Measurements from ENCODE around the gene GTPBP4.

GTPBP4 gene

DNA sequence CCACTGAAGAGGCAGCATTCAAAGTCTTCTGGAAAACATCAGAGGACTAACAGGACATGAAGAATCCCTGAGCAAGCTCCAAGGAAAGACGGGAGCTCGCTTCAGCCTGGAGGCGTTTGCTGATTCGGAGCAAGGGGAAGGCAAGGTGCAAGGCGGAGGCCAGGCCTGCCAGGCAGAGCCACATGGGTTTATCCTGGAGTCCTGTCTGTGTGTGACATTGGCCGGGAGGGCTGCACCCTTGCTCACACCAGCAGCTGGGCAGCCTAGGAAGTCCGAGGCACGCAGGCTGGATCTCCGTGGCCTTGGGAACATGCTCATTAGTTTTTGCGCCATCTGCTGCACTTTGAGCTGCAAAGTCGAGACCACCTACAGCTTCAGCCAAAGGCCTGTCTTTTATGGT lies 34.4 kb upstream of the GTPBP4 start:
- Histone ChIP-seq H3K4me3 (ENCODE audit: low read depth, low read length, poor library complexity, severe bottlenecking) (no peak overlapping the region), H3K9me3 (ENCODE audit: low read length) (no peaks in the 10 kb centered on the region), H3K9me2 (ENCODE audit: low read depth, low read length) (no peaks in the 10 kb centered on the region), H2AFZ (ENCODE audit: low read length) (no peak overlapping the region), H4K20me1 (ENCODE audit: insufficient read depth, low read length) (no peaks in the 10 kb centered on the region), H3F3A (ENCODE audit: insufficient read depth, low read length) (no peaks in the 10 kb centered on the region), H3K4me2 (ENCODE audit: low read length) (no peak overlapping the region), H3K79me2 (ENCODE audit: insufficient read depth, low read length) (no peaks in the 10 kb centered on the region), H3K36me3 (ENCODE audit: insufficient read depth, low read length) (no peaks in the 10 kb centered on the region), H3K9ac (ENCODE audit: low read length) (no peak overlapping the region), H3K27ac (ENCODE audit: low read depth, low read length, poor library complexity, severe bottlenecking) (no peak overlapping the region), H3K27me3 (ENCODE audit: insufficient read depth, low read length) (no peaks in the 10 kb centered on the region), H3K4me1 (ENCODE audit: insufficient read depth, low read length, severe bottlenecking) (peaks cover 8% of the 10 kb centered on the region)
- no peak for TF ChIP-seq EZH2 (IDR thresholded peaks at IDR 0.05; ENCODE audit: borderline replicate concordance, low read length)
- TF ChIP-seq, protein P1, sequence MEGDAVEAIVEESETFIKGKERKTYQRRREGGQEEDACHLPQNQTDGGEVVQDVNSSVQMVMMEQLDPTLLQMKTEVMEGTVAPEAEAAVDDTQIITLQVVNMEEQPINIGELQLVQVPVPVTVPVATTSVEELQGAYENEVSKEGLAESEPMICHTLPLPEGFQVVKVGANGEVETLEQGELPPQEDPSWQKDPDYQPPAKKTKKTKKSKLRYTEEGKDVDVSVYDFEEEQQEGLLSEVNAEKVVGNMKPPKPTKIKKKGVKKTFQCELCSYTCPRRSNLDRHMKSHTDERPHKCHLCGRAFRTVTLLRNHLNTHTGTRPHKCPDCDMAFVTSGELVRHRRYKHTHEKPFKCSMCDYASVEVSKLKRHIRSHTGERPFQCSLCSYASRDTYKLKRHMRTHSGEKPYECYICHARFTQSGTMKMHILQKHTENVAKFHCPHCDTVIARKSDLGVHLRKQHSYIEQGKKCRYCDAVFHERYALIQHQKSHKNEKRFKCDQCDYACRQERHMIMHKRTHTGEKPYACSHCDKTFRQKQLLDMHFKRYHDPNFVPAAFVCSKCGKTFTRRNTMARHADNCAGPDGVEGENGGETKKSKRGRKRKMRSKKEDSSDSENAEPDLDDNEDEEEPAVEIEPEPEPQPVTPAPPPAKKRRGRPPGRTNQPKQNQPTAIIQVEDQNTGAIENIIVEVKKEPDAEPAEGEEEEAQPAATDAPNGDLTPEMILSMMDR (IDR thresholded peaks at IDR 0.05; ENCODE audit: low read length): no peak

GRCh38 chr10:954396-954795 lies 33.8 kb upstream of the GTPBP4 start:
- H3K79me2 ChIP-seq (ENCODE audit: insufficient read depth, low read length): no peaks in the 10 kb centered on the region
- peaks cover 7% of the 10 kb centered on the region for H3K4me1 ChIP-seq (ENCODE audit: insufficient read depth, low read length, severe bottlenecking)
- no peaks in the 10 kb centered on the region for H3K36me3 ChIP-seq (ENCODE audit: insufficient read depth, low read length)
- no peak overlapping the region for H3K27ac ChIP-seq (ENCODE audit: low read depth, low read length, poor library complexity, severe bottlenecking)
- no peak overlapping the region for H3K4me3 ChIP-seq (ENCODE audit: low read depth, low read length, poor library complexity, severe bottlenecking)
- H3K9ac ChIP-seq (ENCODE audit: low read length): no peak overlapping the region
- no peak overlapping the region for H3K4me2 ChIP-seq (ENCODE audit: low read length)
- H3K27me3 ChIP-seq (ENCODE audit: insufficient read depth, low read length): no peaks in the 10 kb centered on the region
- no peak for TF ChIP-seq EZH2 (IDR thresholded peaks at IDR 0.05; ENCODE audit: borderline replicate concordance, low read length)
- TF ChIP-seq, protein P1 (IDR thresholded peaks at IDR 0.05; ENCODE audit: low read length): no peak
- H2AFZ ChIP-seq (ENCODE audit: low read length): no peak overlapping the region
- no peaks in the 10 kb centered on the region for H3K9me2 ChIP-seq (ENCODE audit: low read depth, low read length)
- no peaks in the 10 kb centered on the region for H3K9me3 ChIP-seq (ENCODE audit: low read length)
- no peaks in the 10 kb centered on the region for H3F3A ChIP-seq (ENCODE audit: insufficient read depth, low read length)
- no peaks in the 10 kb centered on the region for H4K20me1 ChIP-seq (ENCODE audit: insufficient read depth, low read length)

GRCh38 chr10:955127-955819 lies 33.0 kb upstream of the GTPBP4 start:
- Histone ChIP-seq H3K4me1 (ENCODE audit: insufficient read depth, low read length, severe bottlenecking) (no peaks in the 10 kb centered on the region), H3F3A (ENCODE audit: insufficient read depth, low read length) (no peaks in the 10 kb centered on the region), H3K4me3 (ENCODE audit: low read depth, low read length, poor library complexity, severe bottlenecking) (no peak overlapping the region), H3K79me2 (ENCODE audit: insufficient read depth, low read length) (no peaks in the 10 kb centered on the region), H2AFZ (ENCODE audit: low read length) (no peak overlapping the region), H3K36me3 (ENCODE audit: insufficient read depth, low read length) (no peaks in the 10 kb centered on the region), H3K9me2 (ENCODE audit: low read depth, low read length) (no peaks in the 10 kb centered on the region), H3K9me3 (ENCODE audit: low read length) (no peaks in the 10 kb centered on the region), H3K9ac (ENCODE audit: low read length) (no peak overlapping the region), H3K27me3 (ENCODE audit: insufficient read depth, low read length) (no peaks in the 10 kb centered on the region; the same call in 1 of the 2 replicates), H4K20me1 (ENCODE audit: insufficient read depth, low read length) (no peaks in the 10 kb centered on the region), H3K27ac (ENCODE audit: low read depth, low read length, poor library complexity, severe bottlenecking) (no peak overlapping the region), H3K4me2 (ENCODE audit: low read length) (no peak overlapping the region)
- TF ChIP-seq, protein P1 (IDR thresholded peaks at IDR 0.05; ENCODE audit: low read length): no peak
- no peak for TF ChIP-seq EZH2 (IDR thresholded peaks at IDR 0.05; ENCODE audit: borderline replicate concordance, low read length)
